ENCODE data around the gene INTS1. TPM values are rescaled to one million over a fixed set of nuclear protein-coding genes. Genes with fewer than 3 reads are reported as not detected.
A peak's percentile ranks its signal among the peaks of the same experiment; 100 is the strongest.

The INTS1 gene
- total and polyA plus RNA-seq, 10 of the 15 experiments (the other 5 are each of a cell fraction or from before 2014, with no cell fraction given) = 0.52 to 89.0 (median 15.1) TPM

GRCh38 chr7:1534330-1535099 lies 30.3 kb upstream of the INTS1 start:
- Histone ChIP-seq H3K36me3 (ENCODE audit: control insufficient read depth in 2 of 2, insufficient read depth in 2 of 2, low read length in 1 of 2) (peaks cover 0 to 5% of the 10 kb centered on the region in 2 experiments; a peak in 2 of 4 replicates), H3K9ac (ENCODE audit: control insufficient read depth, insufficient read depth, low read length) (no peak overlapping the region), H3K9me3 (replicated peaks; ENCODE audit: control insufficient read depth, insufficient read depth, low read length) (no peaks in the 10 kb centered on the region), H3K4me2 (ENCODE audit: control insufficient read depth, insufficient read depth) (peak overlapping the region; percentile 1; the same call in 1 of the 2 replicates), H3K27ac (ENCODE audit: control insufficient read depth, insufficient read depth) (no peak overlapping the region), H3K27me3 (replicated peaks in 1 of 2; ENCODE audit: control insufficient read depth in 2 of 2, insufficient read depth in 2 of 2, low read length in 1 of 2) (no peaks in the 10 kb centered on the region), H3K4me3 (no peak overlapping the region), H2AFZ (ENCODE audit: control insufficient read depth, low read depth, low read length) (no peak overlapping the region), H4K20me1 (ENCODE audit: control insufficient read depth, insufficient read depth) (peaks cover 7% of the 10 kb centered on the region; the same call in 1 of the 2 replicates), H3K79me2 (ENCODE audit: control insufficient read depth, insufficient read depth, low read length) (peaks cover 43% of the 10 kb centered on the region), H3K4me1 (ENCODE audit: control insufficient read depth, insufficient read depth, low read length) (peaks cover 13% of the 10 kb centered on the region)
- intact Hi-C loops (cut with micrococcal nuclease; ENCODE audit: unreplicated experiment) (no loop called here), in situ Hi-C loops (cut with MboI) (no loop called here)
- 93% methylated on average over 29 of the region's 30 CpGs for WGBS (ENCODE audit: insufficient coverage, insufficient replicate concordance, low lambda C conversion rate, missing lambda C conversion rate)
- ChIA-PET RAD21 (ENCODE audit: unreplicated experiment) (interaction anchor here (0.5 kb wide), 1 partner anchor 1103 kb away, joined by 3 read pairs; no protein-coding TSS in a partner anchor), POLR2A (interaction anchor here (1.1 kb wide), 1 partner anchor 32 kb away, joined by 3 read pairs; no protein-coding TSS in a partner anchor), CTCF (interaction anchor here (3.0 kb wide), 1 partner anchor 29 kb away, joined by 9 read pairs; no protein-coding TSS in a partner anchor), SMC1A (ENCODE audit: uncharacterized antibody, unreplicated experiment) (no interaction called here)
- ATAC-seq (no peak), FAIRE-seq (no peak), DNase-seq (ENCODE audit: low read depth, low spot score) (no peak)
- BruUV-seq (replicated peaks) = no TSS peak
- TF ChIP-seq FOS (IDR thresholded peaks at IDR 0.05; ENCODE audit: borderline replicate concordance, extremely low read depth, insufficient read length) (no peak), PKNOX1 (IDR thresholded peaks at IDR 0.05) (peak; percentile 40; the same call in 1 of the 2 replicates), SMARCA5 (IDR thresholded peaks at IDR 0.05) (no peak)

Measured in GM12878 (cell line).